Measurements from ENCODE around the gene CPVL.

The CPVL gene

DNA sequence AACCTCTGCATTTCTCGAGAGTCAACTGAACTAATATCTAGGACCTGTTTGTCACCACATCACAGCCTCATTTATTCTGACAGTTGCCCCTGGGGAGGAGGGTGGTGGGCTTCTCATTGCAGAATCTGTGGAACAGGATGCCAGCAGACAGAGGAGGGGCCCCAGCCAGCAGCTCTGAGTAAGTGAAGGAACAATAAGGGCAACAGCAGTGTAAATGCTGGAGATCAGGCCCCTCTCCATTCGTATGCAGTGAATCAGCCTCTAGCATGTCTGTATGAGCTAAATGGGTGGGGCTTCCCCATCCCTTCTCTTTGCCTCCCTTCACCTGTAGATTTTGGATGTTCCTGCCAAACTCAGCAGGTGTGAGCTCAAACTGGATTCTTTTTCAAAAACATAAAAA, 7.7 kb upstream of the CPVL start:
- DNase-seq = no peak

DNA sequence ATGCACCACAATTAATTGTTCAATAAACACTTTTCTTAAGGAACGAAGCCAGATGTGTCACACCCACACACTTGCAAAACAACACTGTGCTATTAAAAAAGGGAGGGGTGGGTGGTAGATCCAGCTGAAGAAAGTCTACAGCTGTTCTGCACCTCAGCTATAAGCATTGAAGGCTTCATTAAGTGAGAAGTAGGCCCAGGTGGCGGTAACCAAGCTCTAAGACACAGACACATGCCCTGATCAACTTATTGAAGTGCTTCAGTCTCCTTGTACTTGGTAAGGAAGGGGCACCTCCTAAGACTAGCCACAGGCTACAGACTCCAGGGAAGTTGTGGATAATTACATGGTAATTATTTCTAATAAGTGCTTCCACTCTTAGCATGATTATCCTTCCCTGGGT, 4.5 kb upstream of the CPVL start:
- no peak for DNase-seq

DNA sequence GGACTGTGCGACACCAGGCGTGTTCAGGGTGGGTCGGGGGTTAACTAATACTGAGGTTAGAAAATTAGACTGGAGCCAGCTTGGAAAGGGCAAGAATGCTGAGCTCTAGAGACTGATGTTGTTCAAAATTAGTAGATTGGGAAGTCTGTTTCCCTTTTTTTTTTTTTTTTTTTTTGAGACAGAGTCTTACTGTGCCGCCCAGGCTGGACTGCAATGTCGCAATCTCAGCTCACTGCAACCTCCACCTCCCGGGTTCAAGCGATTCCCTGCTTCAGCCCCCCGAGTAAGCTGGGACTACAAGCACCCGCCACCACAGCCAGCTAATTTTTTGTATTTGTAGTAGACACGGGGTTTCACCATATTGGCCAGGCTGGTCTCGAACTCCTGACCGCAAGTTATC, 2.7 kb upstream of the CPVL start:
- DNase-seq = no peak

DNA sequence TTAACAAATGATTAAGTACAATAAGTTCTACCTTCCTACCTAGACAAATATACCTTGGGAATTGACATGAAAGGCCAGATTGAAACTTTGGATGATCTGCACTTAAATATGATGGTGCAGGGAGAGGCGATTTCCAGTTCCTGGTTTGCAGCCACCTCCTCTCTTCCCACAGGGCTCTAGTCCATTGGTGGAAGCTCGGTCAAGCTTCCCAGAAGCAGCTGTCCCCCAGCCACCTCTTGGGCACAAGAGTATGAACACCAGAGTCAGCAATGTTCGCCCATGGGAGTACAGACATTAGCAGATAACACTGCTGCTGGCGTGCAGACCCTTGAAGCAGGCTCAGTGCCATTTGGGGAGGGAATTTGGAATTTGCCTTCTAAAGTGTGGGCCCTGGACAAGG, 1.5 kb upstream of the CPVL start:
- no peak for DNase-seq

DNA sequence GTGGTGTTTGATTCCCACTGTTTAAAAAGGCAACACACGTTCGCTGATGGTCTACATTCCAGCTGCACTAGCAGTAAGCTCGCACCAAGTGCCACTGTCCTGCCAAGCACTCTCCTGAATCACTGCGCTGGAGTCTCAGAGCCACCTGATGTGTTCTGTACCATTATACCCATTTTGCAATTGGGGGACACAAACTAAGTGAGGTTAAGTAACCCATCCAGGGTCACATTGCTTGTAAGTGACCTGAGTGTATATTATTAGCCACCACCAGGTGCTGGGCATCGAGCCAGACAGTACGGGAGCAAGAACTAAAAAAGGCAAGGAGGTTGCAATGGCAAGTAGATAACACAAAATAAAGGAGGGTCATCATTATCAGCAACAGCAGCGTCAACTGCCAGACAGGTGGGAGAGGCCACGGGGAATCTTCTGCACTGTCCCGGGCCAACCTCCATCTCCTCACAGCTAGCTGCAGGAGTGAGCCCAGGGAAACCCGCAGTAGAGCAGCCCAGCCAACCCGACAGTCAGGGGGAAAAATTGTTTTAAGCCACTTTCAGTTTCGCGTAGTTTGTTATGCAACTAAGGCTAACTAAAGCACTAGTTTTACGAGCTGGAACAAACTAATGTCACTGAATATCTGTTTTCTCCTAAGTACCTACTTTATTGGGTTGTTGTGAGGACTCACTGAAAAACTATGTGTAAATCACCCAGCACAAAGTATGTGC, 712 bp upstream of the CPVL start:
- no peak for DNase-seq

DNA sequence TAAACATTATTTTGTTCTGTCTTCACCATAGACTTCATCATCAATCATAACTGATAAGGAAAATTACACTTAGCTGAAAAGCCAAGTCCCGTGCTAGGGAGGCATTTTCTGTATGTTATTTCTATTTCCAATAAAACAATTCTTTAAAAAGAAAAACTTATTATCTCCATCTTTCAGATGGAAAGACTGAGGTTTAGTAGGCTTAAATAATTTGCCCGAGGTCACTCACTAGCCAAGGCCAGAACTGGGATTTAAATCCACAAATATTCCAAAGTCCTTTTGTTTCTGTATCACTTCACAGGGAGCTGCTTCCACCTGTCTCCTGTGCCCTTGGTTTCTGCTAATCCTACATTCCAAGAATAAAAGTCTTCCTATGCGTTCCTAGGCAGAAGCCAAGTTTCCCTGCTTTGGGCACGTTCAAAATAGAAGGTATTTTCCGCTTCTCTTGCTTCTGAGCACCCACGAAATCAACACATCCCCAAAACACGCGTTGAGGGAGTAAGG, 732 bp downstream of the CPVL start:
- no peak for DNase-seq

DNA sequence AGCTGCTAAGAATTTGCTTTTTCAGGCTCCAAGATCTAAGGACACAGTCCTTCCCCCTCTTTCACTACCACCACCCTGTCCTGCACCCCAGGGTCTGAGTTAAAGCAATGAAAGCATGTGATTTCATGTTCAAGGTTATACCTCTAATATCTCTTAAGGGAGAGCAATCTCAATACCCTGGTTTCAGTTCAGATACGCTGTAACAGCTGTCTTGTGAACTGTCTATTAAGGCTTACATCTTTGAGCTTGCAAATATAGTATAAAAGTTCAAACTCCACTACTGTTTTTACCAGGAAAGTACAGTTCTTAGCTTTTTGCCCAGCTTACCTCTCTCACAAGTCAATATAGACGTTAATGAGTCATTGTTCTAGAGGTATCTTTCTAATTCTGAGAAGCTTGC, 2.6 kb downstream of the CPVL start:
- peak; percentile 42 for DNase-seq

DNA sequence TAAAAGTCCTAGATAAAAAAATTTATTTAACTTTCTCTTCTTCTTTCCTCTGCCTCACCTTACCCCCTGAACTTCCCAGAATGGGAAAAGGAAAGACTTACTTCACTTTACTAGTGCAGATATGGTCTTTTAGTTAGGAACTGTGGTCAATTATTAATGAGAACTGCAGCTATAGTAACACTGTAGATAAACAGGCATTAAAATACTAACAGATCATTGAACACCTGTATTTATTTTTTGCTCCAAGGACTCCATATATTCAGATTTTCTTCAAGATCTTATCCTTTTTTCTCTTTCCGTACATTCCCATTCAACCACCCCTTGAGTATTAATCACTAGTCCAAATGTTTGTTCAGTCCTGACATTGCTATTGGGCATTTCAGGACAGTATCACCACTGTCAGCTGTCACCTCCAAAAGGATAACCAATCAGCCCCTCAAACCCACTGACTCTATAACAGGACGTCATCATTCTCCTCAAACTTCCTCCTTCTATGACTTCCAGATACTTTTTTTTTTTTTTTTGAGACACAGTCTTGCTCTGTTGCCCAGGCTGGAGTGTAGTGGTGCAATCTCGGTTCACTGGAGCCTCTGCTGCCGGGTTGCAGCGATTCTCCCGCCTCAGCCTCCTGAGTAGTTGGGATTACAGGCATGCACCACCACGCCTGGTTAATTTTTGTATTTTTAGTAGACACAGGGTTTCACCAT, 4.2 kb downstream of the CPVL start:
- no peak for DNase-seq

DNA sequence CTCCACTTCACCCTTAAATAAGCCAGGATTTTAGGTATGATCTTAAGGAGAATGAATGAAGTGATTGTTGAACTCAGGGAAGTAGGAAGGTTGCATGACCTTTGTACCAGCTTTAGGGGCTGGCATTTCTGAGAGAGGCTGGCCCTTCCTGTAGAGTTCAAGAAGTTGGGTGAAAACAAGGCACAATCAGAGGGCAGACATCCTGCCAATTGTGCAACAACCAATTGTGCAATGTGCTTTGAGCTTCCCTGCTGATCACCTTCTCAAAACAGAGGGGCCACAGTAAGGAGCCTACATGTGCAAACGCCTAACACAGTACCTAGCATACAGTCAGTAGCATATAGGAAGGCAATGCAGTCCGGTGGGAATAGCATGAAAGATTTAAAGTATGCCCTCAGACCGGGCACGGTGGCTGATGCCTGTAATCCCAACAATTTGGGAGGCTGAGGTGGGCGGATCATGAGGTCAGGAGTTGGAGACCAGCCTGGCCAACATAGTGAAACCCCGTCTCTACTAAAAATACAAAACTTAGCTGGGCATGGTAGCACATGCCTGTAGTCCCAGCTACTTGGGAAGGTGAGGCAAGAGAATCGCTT, 5.4 kb downstream of the CPVL start:
- DNase-seq = no peak

DNA sequence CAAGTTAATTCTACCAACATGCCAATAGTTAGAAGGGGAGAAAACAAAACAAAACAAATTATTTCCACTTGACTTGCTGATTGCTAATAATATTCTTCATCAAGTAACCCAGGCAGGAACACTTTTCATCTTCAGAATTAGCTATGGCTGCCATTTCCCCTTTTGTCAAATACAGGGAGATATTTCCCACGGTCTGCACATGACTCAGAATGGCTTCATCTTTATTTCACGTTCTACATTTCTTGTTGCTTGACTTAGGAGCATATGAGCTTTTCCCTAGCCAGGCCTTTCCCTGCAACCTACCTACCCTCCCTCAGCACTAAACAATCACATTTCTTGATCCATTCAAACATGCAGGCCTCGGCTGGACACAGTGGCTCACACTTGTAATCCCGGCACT, 6.5 kb downstream of the CPVL start:
- DNase-seq = no peak

DNA sequence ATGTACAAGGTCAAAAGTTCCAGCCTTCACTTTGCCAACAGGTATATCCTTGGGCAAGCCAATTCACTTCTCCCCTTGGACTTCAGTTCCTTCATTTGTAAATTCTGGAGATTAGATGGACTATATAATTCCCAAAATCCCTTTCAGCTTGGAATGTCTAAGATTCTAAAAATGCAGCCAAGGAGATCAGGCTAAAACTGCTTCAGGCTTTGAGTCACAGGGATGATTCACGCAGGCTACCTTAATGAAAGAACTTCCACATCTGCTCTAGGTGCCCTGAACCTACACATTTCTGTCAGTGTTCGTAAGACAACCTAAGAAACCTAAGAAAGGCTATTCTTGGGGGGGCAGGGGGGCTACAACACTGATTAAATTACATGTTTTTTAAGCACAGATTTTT, 7.1 kb downstream of the CPVL start:
- DNase-seq = no peak

DNA sequence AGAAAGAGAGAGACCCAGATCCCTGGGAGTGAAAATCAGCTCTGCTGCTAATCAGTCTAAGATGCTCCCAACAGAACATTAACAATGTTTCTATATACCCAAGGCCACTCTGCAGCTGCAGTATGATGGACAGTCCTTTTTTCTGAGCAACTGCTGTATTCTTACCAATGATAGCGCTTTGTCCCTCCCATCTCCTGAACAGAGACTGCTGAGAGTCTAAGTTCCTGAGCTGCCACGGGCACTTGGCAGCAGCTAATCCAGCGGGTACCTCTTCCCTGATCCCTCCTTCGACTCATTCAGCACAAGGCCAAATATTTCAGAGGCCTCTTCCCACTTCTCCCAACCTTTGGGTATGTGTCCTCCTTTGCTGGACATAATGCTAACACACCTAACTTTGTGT, 7.7 kb downstream of the CPVL start:
- DNase-seq = no peak

DNA sequence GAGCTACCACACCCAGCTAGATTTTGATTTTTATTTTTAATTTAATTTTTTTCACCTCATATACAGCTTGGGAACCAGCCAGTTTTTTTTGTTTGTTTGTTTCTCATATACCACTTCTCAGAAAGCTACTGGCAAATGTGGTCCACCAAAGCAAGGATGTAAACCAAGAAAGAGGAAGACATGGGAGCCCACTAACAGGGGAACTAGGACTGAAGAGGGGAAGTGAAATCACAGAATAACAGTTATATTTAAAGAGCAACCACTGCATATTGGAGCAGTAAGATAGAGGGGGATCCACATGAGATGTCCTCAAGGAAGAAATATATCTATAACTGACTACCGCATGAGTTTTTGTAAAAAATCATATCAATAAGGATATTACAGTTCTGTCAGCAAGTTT, 10.5 kb downstream of the CPVL start:
- DNase-seq = no peak

DNA sequence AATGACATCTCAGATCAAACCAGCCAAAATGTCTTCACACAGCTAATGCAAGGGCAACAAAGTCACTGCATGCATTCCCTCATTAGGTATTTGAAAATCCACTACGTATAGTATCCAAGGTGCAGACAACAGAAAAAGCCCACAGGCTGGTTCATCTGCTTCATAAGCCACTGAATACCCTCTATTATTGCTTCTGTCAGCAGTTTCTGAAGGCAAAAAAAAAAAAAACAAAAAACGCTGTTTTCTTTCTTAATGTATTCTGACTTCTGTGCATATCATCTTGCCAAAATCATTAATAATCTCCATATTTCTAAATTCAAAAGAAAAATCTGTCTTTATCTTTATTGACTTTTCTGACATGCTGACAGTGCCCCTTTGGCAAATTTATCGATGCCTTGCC, 13.4 kb downstream of the CPVL start:
- DNase-seq = no peak

DNA sequence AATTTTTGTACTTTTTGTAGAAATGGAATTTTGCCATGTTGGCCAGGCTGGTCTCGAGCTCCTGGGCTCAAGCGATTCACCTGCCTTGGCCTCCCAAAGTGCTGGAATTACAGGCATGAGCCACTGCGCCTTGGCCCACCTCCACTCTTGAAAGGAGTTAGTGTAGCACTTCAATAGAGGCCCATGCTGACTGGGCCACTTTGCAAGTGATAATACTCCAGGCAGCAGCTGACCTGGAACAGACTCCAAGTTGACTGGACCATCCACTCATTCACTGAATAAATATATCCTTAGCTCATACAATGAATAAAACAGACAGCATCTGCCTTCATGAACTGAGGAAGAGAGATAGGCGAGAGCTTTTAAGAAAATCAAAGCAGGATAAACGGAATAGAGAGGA, 14.7 kb downstream of the CPVL start:
- DNase-seq = no peak

DNA sequence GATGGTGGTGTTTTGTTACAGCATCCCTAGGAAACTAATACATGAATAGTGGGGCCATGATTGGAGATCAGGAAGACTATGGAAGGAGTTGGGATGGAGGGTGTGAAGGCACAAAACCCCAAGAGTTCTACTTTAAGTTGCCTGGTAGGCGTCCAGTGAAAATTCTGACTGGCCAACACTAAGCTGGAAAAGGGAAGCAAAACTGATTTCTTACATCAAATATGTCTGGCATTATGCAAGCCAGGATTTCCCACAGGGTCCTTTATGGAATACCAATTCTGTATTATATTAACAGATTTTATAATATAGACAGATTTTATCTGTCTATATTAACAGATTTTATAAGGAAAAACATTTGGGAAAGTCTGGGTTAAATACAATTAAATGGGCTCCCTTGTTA, 16.2 kb downstream of the CPVL start:
- no peak for DNase-seq

DNA sequence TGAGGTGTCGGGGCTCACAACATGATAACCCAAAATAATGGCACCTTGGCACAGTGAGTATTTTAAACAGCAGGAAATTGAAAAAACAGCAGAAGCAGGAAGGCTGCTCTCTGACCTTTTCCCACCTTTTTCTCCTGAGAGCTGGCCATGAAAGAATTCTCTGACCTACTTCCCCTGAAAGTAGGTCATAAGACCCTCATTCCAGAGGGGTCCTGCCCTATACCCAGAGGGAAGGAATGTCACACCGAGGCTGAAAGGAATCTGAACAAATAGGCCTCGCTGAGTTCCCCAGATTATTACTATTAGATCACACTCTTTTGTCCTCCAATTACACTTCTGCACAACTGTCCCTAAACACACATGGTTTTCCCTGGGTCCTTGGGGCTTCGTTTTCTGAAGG, 18.8 kb downstream of the CPVL start:
- no peak for DNase-seq

DNA sequence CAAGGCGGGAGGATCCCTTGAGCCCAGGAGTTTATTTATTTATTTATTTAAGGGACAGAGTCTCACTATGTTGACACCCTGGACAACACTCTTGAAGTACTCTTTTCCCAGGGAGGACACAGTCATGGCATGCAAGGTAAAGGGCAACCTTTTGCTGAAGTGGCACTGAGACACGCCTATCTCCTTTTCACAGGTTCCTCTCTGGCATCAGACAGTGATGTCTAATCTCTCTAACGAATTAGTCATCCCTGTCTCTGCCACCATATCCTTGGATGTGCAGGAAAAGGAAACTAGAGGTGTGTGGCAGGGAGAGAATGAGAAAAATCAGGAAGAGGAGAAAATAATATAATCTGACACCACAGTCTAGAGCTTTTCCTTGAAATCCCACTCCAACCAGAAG, 19.5 kb downstream of the CPVL start:
- no peak for DNase-seq

DNA sequence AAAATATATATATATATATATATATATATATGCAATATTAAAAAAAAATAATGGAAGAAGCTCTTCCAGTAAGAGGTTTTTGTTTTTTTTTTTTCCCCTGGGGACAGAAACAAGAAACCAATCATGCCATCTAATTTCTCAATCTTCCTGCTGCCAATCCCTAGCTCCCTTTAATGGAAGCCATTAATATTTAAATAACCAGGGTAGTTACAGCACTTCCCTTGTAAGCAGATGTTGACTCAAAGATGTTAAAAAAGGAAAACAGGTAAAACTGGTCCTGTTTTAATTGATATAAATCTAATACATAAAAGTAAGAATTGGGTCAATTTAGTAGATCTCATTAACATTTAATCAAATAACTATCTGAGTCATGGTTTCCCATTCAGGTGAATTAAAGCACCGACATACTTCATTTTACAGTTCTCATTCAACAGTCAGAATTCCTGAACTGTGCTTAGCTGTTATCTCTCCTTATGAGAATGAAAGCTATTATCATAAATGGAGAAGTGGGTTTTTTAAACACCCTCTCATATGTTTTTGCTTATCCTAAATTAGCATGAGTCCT, 22.6 kb downstream of the CPVL start:
- no peak for DNase-seq

DNA sequence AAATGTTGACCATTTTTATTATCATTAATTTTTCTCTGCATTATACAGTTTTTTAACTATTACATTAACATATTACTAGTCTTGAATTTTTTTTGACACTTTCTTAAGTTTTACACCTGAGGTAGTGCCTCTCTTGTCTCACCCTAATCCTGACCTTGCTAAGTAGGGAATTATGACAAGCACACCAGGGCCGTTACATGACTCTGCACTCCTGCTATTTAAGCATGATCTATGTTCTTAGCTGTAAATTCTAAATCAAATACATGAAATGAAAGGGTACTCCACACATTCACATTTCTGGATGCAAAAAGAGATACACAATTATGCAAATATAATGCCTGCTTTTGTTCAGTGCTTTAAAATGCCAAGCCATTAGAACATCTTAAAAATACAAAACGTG, 23.6 kb downstream of the CPVL start:
- no peak for DNase-seq

DNA sequence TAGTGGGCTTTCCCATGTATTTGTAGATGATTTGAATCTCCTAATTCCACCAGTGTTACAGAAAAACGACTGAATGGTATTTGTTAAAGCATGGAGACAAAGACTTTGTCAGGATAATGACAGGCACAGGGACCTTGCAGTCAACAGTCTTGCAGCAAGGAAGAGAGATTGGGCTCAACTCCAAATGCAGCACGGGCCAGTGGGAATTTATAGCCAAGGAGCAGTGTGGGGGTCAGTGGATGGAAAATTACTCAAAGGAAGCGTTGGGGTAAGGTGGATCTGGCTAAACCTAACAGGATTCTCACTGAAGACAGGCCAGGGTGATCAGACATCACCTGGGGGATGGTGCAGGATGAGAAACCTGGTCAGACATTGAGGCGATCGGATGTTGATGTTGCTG, 24.3 kb downstream of the CPVL start:
- DNase-seq = no peak

DNA sequence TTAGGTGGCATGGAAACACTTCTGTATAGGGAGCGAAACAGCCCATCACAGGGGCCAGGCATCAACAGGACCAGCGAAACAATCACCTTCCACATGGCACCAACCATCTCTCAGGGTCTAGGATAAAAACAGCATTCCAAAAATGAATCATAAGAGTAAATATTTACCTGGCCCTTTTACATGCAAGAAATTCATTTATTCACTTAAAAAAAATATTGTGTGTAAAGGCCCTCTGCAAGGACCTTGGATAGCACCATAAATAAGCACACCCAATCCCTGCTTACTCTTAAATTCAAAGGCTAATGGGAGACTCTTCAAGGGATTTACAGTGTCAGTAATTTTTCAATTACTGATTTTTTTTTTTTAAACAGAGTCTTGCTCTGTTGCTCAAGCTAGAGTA, 25.4 kb downstream of the CPVL start:
- DNase-seq = no peak

DNA sequence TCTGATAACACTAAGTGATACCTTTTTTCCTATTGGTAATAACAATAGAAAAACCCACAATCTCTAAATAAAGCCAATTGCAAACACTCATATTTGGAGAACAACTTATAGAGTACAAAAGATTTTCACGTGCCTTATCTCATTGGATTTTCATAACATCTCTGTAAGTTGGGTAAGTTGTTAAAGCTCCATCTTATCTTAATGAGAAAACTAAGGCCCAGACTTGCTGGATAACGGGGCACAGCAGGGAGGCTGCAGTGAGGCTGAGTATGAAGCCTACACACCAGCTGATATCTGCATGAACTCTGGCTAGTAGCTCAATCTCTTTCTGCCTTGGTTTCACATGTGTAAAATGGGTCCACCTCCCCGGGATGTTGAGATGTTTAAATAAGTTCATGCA, 26.8 kb downstream of the CPVL start:
- DNase-seq = no peak

All from activated CD4-positive, alpha-beta T cell treated with anti-CD3 and anti-CD28 coated beads, Interleukin-10, Interleukin-2, amounts not matched to agents 100 ng/mL and 50 ng/mL, durations not matched to agents 16 hours and 8 hours (primary cell).